Mesothelial cell of epicardium (in vitro differentiated cells): ENCODE data around the gene ANKRD53. TPM values are rescaled to one million over a fixed set of nuclear protein-coding genes. Genes with fewer than 3 reads are reported as not detected.

Source experiments
- DNase-seq, 2 experiments: peaks; one replicate each; pipeline ENCODE4 v3.0.0; 2021; ENCODE audit warnings: low spot score in 2 of 2; ENCODE audit not compliant: unreplicated experiment in 2 of 2
- H3K27ac Mint-ChIP-seq: 2 replicates; pipeline ENCODE4 v1.8.0; 2021; ENCODE audit warnings: mixed read lengths
- H3K27me3 Mint-ChIP-seq: 2 replicates; pipeline ENCODE4 v1.8.0; 2021; ENCODE audit warnings: low read depth, mixed read lengths
- H3K36me3 Mint-ChIP-seq: 2 replicates; pipeline ENCODE4 v1.8.0; 2021; ENCODE audit warnings: mixed read lengths
- H3K4me1 Mint-ChIP-seq: 2 replicates; pipeline ENCODE4 v1.8.0; 2021; ENCODE audit warnings: mixed read lengths
- H3K4me3 Mint-ChIP-seq: 2 replicates; pipeline ENCODE4 v1.8.0; 2021; ENCODE audit warnings: mild to moderate bottlenecking, moderate library complexity, mixed read lengths
- H3K9me3 Mint-ChIP-seq: 2 replicates; pipeline ENCODE4 v1.8.0; 2021; ENCODE audit warnings: mixed read lengths
- CTCF ChIP-seq: fragments of 200-600 bp; sonication (generic); IDR thresholded peaks from one replicate; pipeline ENCODE4 v1.5.0; 2021; ENCODE audit warnings: antibody characterized with exemption; ENCODE audit not compliant: unreplicated experiment
- total RNA-seq: library from RNA; stranded (reverse); gene quantifications from 3 replicates; pipeline ENCODE4 v1.2.1, GENCODE V29; 2021

Gene ANKRD53
- total RNA-seq, 1 donor from 2014 or later, result 4.9 TPM

- Mint-ChIP-seq H3K36me3 (no peaks in the 10 kb centered on the region), H3K27ac (no peak overlapping the region), H3K4me1 (peaks cover 3% of the 10 kb centered on the region), H3K9me3 (no peaks in the 10 kb centered on the region), H3K4me3 (no peak overlapping the region), H3K27me3 (peaks cover 14% of the 10 kb centered on the region)
- peak in 1 of 2 experiments; percentile 25 for DNase-seq
- TF ChIP-seq CTCF, result no peak
Measured at GRCh38 chr2:71003966-71004755, 25.7 kb downstream of the ANKRD53 start.

- Mint-ChIP-seq H3K27ac (no peak overlapping the region), H3K27me3 (peaks cover 16% of the 10 kb centered on the region), H3K4me3 (no peak overlapping the region), H3K9me3 (no peaks in the 10 kb centered on the region), H3K36me3 (no peaks in the 10 kb centered on the region), H3K4me1 (peaks cover 3% of the 10 kb centered on the region)
- TF ChIP-seq CTCF, result no peak
- peak in 1 of 2 experiments; percentile 26 for DNase-seq
Measured at GRCh38 chr2:71004857-71005256, 26.4 kb downstream of the ANKRD53 start.

GRCh38 chr2:71005271-71006202 is 27.1 kb downstream of the ANKRD53 start:
- TF ChIP-seq CTCF, result no peak
- H3K9me3 Mint-ChIP-seq, result no peaks in the 10 kb centered on the region
- peaks cover 22% of the 10 kb centered on the region for H3K27me3 Mint-ChIP-seq
- H3K36me3 Mint-ChIP-seq, result no peaks in the 10 kb centered on the region
- no peak overlapping the region for H3K27ac Mint-ChIP-seq
- H3K4me1 Mint-ChIP-seq, result peaks cover 3% of the 10 kb centered on the region
- no peak for DNase-seq
- no peak overlapping the region for H3K4me3 Mint-ChIP-seq

- Mint-ChIP-seq H3K4me3 (no peak overlapping the region), H3K36me3 (no peaks in the 10 kb centered on the region), H3K27me3 (peaks cover 27% of the 10 kb centered on the region), H3K27ac (no peak overlapping the region), H3K4me1 (peaks cover 3% of the 10 kb centered on the region), H3K9me3 (no peaks in the 10 kb centered on the region)
- no peak for TF ChIP-seq CTCF
- DNase-seq, result no peak
Measured at GRCh38 chr2:71006323-71006722, 27.9 kb downstream of the ANKRD53 start.

- no peak overlapping the region for H3K4me3 Mint-ChIP-seq
- peaks cover 34% of the 10 kb centered on the region for H3K27me3 Mint-ChIP-seq
- H3K9me3 Mint-ChIP-seq, result no peaks in the 10 kb centered on the region
- no peak for TF ChIP-seq CTCF
- no peaks in the 10 kb centered on the region for H3K36me3 Mint-ChIP-seq
- no peaks in the 10 kb centered on the region for H3K4me1 Mint-ChIP-seq
- DNase-seq, result no peak
- no peak overlapping the region for H3K27ac Mint-ChIP-seq
Measured at GRCh38 chr2:71006955-71007799, 28.7 kb downstream of the ANKRD53 start.
